Smooth muscle cell (in vitro differentiated cells): ENCODE results near the gene WDR86. TPM values are rescaled to one million over a fixed set of nuclear protein-coding genes. Genes with fewer than 3 reads are reported as not detected.

Experiments used
- DNase-seq: peaks from one replicate; lab custom pipeline; 2025; ENCODE audit not compliant: unreplicated experiment; lab: John Stamatoyannopoulos, UW
- H2AFZ ChIP-seq: fragments of 200-600 bp; sonication (generic); 2 replicates; pipeline ENCODE4 v1.6.0; 2016; ENCODE audit warnings: antibody characterized with exemption, low read depth, mild to moderate bottlenecking
- H3F3A ChIP-seq: fragments of 200-600 bp; sonication (generic); 2 replicates; pipeline ENCODE4 v1.6.0; 2017; ENCODE audit warnings: antibody characterized with exemption, low read depth
- H3K27ac ChIP-seq: fragments of 200-600 bp; sonication (generic); 2 replicates; pipeline ENCODE4 v1.5.1; 2016; ENCODE audit warnings: low read depth, mild to moderate bottlenecking
- H3K27me3 ChIP-seq: fragments of 200-600 bp; sonication (generic); 2 replicates; pipeline ENCODE4 v1.6.1; 2016; ENCODE audit warnings: low read depth, mild to moderate bottlenecking
- H3K36me3 ChIP-seq: fragments of 200-600 bp; sonication (generic); 2 replicates; pipeline ENCODE4 v1.5.1; 2016; ENCODE audit warnings: low read depth
- H3K4me1 ChIP-seq: fragments of 200-600 bp; sonication (generic); 2 replicates; pipeline ENCODE4 v1.5.1; 2016; ENCODE audit warnings: low read depth
- H3K4me2 ChIP-seq: fragments of 200-600 bp; sonication (generic); 2 replicates; pipeline ENCODE4 v1.6.0; 2016; ENCODE audit warnings: mild to moderate bottlenecking
- H3K4me3 ChIP-seq: fragments of 200-600 bp; sonication (generic); 2 replicates; pipeline ENCODE4 v1.5.1; 2016; ENCODE audit warnings: mild to moderate bottlenecking
- H3K79me2 ChIP-seq: fragments of 200-600 bp; sonication (generic); 2 replicates; pipeline ENCODE4 v1.6.0; 2016; ENCODE audit warnings: low read depth, mild to moderate bottlenecking
- H3K9ac ChIP-seq: fragments of 200-600 bp; sonication (generic); 2 replicates; pipeline ENCODE4 v1.6.0; 2016; ENCODE audit warnings: low read depth
- H3K9me3 ChIP-seq: fragments of 200-600 bp; sonication (generic); replicated peaks from 2 replicates; pipeline ENCODE4 v1.5.1; 2016; ENCODE audit warnings: low read depth
- H4K20me1 ChIP-seq: fragments of 200-600 bp; sonication (generic); 2 replicates; pipeline ENCODE4 v1.6.0; 2016; ENCODE audit warnings: low read depth
- CTCF ChIP-seq: fragments of 200-600 bp; sonication (generic); IDR thresholded peaks from 2 replicates; pipeline ENCODE4 v1.5.1; 2017; ENCODE audit warnings: borderline replicate concordance, mild to moderate bottlenecking, antibody characterized with exemption; ENCODE audit not compliant: insufficient read depth, poor library complexity, severe bottlenecking
- WGBS: methylation state at CpG from one replicate; pipeline ENCODE4 v1.1.7; 2016; ENCODE audit warnings: low lambda C conversion rate; 5-methylcytosine and 5-hydroxymethylcytosine counted together
- polyA plus RNA-seq: library from polyadenylated mRNA; unstranded; fragments of >200 nt; fragmentation: Nextera tagmentation; extraction: Ambion mirVana; gene quantifications from 2 replicates; pipeline ENCODE4 v1.2.1, GENCODE V29; 2016
- total RNA-seq: library from RNA; depleted of rRNA; stranded (reverse); fragments of >200 nt; gene quantifications from 2 replicates; pipeline ENCODE4 v1.2.3, GENCODE V29; 2014

The WDR86 gene
- total and polyA plus RNA-seq, 2 experiments from 2014 or later = 1.3 to 4.1 TPM

GRCh38 chr7:151363182-151363581 lies 46.7 kb downstream of the WDR86 start:
- H3K4me3 ChIP-seq = no peak overlapping the region
- H3K27ac ChIP-seq = no peak overlapping the region
- no peaks in the 10 kb centered on the region for H3K9me3 ChIP-seq
- H3K4me2 ChIP-seq = no peak overlapping the region
- no peaks in the 10 kb centered on the region for H3K4me1 ChIP-seq
- DNase-seq = no peak
- peaks cover 12% of the 10 kb centered on the region for H3F3A ChIP-seq
- no peak for TF ChIP-seq CTCF
- H4K20me1 ChIP-seq = no peaks in the 10 kb centered on the region
- H3K36me3 ChIP-seq = peaks cover 21% of the 10 kb centered on the region
- H3K79me2 ChIP-seq = no peaks in the 10 kb centered on the region
- H2AFZ ChIP-seq = no peak overlapping the region
- no peak overlapping the region for H3K9ac ChIP-seq
- WGBS = 94% methylated on average over 1 of the region's 1 CpG
- no peaks in the 10 kb centered on the region for H3K27me3 ChIP-seq

- Histone ChIP-seq H3K79me2 (no peaks in the 10 kb centered on the region), H3K36me3 (peaks cover 21% of the 10 kb centered on the region), H3K4me1 (no peaks in the 10 kb centered on the region), H3K27me3 (no peaks in the 10 kb centered on the region), H3K4me3 (no peak overlapping the region), H3F3A (no peaks in the 10 kb centered on the region), H3K9me3 (no peaks in the 10 kb centered on the region), H3K27ac (no peak overlapping the region), H2AFZ (no peak overlapping the region), H3K9ac (no peak overlapping the region), H4K20me1 (no peaks in the 10 kb centered on the region), H3K4me2 (no peak overlapping the region)
- TF ChIP-seq CTCF = no peak
- WGBS = 90% methylated on average over 3 of the region's 3 CpGs
- no peak for DNase-seq
These were observed 48.5 kb downstream of the WDR86 start for GRCh38 chr7:151361193-151361959.

- Histone ChIP-seq H3K4me3 (no peak overlapping the region), H3K9ac (no peak overlapping the region), H3K4me2 (no peak overlapping the region), H4K20me1 (peaks cover 22% of the 10 kb centered on the region), H3F3A (no peaks in the 10 kb centered on the region), H3K79me2 (no peaks in the 10 kb centered on the region), H3K27me3 (no peaks in the 10 kb centered on the region), H3K4me1 (no peaks in the 10 kb centered on the region), H3K9me3 (no peaks in the 10 kb centered on the region), H3K36me3 (no peaks in the 10 kb centered on the region), H3K27ac (no peak overlapping the region), H2AFZ (no peak overlapping the region)
- 89% methylated on average over 5 of the region's 5 CpGs for WGBS
- DNase-seq = no peak
- no peak for TF ChIP-seq CTCF
These were observed 57.3 kb downstream of the WDR86 start for GRCh38 chr7:151352512-151352911.

- no peak overlapping the region for H3K4me3 ChIP-seq
- no peak overlapping the region for H3K4me2 ChIP-seq
- no peak for DNase-seq
- no peaks in the 10 kb centered on the region for H3K27me3 ChIP-seq
- TF ChIP-seq CTCF = no peak
- peaks cover 22% of the 10 kb centered on the region for H4K20me1 ChIP-seq
- H3K27ac ChIP-seq = no peak overlapping the region
- H2AFZ ChIP-seq = no peak overlapping the region
- no peaks in the 10 kb centered on the region for H3K9me3 ChIP-seq
- no peak overlapping the region for H3K9ac ChIP-seq
- 95% methylated on average over 6 of the region's 6 CpGs for WGBS
- H3K36me3 ChIP-seq = no peaks in the 10 kb centered on the region
- no peaks in the 10 kb centered on the region for H3K79me2 ChIP-seq
- H3F3A ChIP-seq = no peaks in the 10 kb centered on the region
- H3K4me1 ChIP-seq = no peaks in the 10 kb centered on the region
These were observed 57.9 kb downstream of the WDR86 start for GRCh38 chr7:151351967-151352366.
